TTC549 (cell line): Measurements from ENCODE around the gene PDS5A.
A peak's percentile ranks its signal among the peaks of the same experiment; 100 is the strongest.
"Not testable (repeated sequence)": the region's sequence is repeated elsewhere in the genome, so short reads cannot be mapped to it uniquely, and the experiment has no call there.

Source experiments
- FAIRE-seq: peaks from 2 replicates; lab custom pipeline; 2012; peaks lifted over from hg19 to GRCh38; lab: Jason Lieb, UNC

The PDS5A gene

DNA sequence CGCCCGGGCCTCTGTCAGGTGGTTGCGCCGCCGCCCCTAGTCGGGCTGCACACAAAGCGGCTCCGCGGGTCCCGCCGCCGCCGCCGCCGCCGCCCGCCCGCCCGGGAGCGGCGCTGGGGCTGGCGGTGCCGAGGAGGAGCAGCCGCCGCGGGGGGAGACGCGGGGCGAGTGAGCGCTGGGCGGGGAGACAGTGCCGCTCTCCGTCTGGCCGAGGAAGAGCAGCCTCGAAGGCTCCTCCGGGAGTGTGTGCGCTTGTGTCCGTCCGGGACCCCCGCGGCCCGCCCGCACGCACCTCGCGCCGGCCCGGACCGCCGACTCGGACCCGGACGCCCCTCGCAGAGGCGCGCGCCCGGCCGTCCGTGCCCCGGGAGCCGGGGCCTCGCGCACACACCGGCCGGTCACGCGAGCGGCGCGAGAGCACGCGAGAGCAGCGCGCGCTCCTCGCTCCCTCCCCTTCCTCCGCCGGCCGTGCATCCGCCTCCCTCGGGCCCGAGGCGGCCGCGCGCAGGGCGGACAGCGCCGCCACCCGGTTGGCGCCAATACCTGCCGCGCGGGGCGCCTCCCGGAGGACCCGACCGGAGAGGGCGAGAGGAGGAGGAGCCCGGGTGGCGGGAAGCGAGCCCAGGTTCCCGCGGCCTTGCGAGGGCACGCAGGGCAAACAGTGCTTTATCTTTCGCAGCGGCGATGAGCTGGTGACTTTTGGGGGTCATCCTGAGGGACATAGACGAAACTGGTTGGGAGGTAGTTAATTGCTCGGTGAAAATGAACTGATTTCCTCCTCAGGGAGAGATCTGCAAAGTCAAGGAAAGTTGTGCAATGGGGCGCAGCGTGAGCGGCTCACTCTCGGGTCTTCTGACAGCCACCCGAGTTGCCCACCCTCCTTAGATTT is at the start of gene PDS5A:
PDS5A (minus strand) TSS at position 423 of the 889 bp plus-strand sequence. CDS start 1,334 bp downstream, outside the sequence.
- FAIRE-seq: no peak

- FAIRE-seq: not testable (repeated sequence)
These were observed 46.3 kb upstream of the PDS5A start for GRCh38 chr4:40024049-40024448.

DNA sequence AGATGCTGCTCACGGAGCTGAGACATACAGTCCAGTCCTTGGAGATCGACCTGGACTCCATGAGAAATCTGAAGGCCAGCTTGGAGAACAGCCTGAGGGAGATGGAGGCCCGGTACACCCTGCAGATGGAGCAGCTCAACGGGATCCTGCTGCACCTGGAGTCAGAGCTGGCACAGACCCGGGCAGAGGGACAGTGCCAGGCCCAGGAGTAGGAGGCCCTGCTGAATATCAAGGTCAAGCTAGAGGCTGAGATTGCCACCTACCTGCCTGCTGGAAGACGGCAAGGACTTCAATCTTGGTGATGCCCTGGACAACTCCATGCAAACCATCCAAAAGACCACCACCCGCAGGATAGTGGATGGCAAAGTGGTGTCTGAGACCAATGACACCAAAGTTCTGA is 43.4 kb upstream of the PDS5A start:
- not testable (repeated sequence) for FAIRE-seq

DNA sequence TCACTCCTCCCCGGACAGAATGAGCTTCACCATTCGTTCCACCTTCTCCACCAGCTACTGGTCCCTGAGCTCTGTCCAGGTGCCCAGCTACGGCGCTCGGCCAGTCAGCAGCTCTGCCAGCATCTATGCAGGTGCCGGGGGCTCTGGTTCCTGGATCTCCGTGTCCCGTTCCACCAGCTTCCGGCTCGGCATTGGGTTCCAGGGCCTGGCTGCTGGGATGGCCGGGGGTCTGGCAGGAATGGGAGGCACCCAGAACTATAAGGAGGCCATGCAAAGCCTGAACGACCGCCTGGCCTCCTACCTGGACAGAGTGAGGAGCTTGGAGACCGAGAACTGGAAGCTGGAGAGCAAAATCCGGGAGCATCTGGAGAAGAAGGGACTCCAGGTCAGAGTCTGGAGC is 42.5 kb upstream of the PDS5A start:
- FAIRE-seq: no peak

GRCh38 chr4:40016007-40016406 is 38.3 kb upstream of the PDS5A start:
- no peak for FAIRE-seq

- no peak for FAIRE-seq
These were observed 26.3 kb upstream of the PDS5A start for GRCh38 chr4:40003986-40004385.

DNA sequence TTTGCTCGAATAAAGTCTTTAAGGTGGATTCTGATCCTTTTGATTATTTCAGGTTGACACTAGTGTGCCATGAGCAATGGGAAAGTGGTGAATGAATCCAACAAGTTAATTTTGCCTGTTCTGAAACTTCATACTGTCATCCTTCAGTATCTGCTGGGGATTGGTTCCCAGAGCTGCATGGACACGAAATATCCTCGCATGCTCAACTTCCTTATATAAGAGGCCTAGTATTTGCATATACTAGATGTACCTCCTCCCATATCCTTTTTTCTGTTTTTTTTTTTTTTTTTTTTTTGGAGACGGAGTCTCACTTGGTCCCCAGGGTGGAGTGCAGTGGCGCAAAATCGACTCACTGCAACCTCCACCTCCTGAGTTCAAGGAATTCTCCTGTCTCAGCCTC is 23.0 kb upstream of the PDS5A start:
- FAIRE-seq: no peak

DNA sequence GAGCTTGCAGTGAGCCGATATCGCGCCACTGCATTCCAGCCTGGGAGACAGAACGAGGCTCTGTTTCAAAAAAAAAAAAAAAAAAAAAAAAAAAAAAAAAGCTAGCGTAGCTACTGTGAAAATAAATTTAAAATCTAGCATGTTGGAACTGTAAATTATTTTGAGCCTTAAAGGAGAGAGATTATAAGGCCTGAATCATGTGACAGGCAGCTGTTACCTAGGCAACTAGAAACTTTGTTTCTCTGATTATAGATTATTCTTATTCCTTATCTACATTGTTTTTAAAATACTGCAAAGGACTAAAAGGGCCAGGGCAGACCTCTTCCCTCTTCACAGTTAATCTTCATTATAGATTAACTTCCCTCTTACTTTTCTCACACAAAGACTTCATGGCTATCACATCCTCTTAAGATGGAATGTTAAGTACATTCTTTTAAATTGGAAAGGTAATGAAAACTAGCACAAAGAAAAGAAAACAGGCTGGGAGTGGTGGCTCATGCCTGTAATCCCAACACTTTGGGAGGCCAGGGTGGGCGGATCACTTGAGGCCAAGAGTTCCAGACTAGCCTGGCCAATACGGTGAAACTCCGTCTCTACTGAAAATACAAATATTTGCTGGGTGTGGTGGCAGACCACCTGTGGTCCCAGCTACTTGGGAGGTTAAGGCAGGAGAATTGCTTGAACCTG is 21.1 kb upstream of the PDS5A start:
- FAIRE-seq: no peak

DNA sequence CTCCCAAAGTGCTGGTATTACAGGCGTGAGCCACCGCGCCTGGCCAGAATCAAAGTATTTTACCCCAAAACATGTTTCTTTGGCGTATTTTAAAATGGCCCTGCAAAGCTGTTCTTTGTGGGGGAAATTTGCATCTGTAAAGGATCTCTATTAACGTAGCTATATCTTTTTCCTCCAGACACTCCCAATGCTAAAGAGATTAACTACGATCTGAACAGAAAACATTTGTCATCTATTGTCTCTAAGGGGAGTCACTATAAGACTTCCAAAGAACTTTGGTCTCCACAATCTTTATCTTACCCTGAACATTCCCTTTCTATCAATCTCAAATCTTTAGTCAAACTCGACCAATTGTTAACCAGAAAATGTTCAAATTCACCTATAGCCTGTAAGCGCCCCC is 19.1 kb upstream of the PDS5A start:
- no peak for FAIRE-seq

DNA sequence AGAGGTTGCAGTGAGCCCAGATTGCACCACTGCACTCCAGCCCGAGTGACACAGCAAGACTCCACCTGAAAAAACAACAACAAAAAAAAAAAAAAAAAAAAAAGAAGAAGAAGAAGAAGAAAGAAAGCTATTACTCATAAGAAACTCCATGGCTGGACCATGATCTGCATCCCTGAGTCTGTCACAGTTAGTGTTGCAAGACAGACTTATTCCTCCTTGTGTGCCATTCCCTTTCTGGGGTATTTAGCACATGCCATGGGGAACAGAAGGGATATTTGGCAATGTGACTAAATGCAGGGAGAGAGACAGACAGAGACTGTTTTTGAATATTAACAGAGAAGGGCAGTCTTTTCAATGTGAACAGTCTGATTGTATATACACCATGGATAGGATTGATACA is 16.7 kb upstream of the PDS5A start:
- FAIRE-seq: no peak

- not testable (repeated sequence) for FAIRE-seq
These were observed 11.7 kb upstream of the PDS5A start for GRCh38 chr4:39989381-39989780.

GRCh38 chr4:39987485-39987884 is 9.8 kb upstream of the PDS5A start:
- FAIRE-seq: no peak

- FAIRE-seq: peak; percentile 19
These were observed 1.2 kb upstream of the PDS5A start for GRCh38 chr4:39978904-39979303.

- FAIRE-seq: peak; percentile 59
These were observed 666 bp upstream of the PDS5A start for GRCh38 chr4:39978378-39978775.

DNA sequence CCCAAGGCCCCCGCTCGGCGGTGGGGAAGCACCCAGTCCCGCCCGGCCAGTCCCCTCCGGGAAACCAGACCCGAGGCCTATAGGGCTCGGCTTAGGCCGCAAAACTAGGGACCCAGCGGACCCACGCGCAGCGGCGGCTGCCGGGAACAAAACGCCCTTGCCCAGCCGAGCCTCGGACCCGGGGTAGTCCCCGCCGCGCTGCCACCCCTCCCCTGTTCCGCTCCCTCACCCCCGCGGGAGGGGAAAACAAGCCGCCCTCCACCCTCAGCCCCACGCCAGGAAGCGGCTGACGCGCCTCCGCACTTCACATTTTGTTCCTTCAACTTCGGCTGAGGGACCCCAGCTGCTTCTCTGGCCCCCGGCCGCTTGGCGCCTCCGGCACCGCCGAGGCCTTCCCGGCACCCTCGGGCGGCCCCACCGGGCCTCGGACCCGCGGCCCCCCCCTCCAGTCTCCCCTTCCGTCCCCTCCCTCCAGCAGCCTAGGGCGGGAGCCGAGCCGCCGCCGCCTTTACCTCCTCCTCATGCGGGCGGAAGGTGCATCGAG is 694 bp downstream of the PDS5A start:
- no peak for FAIRE-seq

DNA sequence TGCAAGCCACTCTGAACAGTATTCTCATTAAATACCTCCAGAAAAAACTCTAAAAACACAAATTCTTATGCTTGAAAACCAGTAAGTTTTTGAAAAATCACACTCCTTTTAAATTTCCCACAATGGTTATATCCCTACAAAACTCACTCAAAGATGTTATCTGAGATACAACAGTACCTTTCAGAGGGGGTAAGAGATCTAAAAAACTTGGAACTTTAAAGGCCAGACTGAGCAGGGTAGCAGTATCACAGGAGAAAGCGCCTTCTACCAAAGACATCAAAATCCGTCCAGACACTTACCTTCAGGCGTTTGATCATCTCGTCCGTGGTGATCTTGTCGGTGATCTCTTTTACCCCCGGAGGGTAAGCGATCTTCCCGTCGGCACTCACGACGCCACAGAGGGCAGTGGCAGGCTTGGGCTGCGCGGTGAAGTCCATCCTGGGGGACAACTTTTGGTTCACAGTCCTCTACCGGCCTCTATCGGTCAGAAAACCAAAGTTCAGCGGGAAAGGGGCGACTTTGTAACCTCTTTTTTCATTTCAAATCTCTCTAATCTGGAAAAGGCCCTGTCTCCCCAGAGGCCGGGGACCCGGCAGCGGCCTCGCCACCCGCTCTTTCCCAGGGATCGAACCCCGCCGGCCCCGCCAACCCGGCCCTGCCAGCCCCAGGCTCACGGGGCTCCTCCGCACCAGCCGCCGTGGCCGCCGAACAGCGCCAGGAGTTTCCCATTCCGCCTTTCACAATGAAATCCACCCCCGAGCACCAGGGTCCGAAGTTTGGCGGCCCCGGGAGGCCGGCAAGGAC is 1.4 kb downstream of the PDS5A start:
- no peak for FAIRE-seq

- FAIRE-seq: no peak
These were observed 2.1 kb downstream of the PDS5A start for GRCh38 chr4:39975488-39976089.

GRCh38 chr4:39973052-39973451 is 4.7 kb downstream of the PDS5A start:
- not testable (repeated sequence) for FAIRE-seq

DNA sequence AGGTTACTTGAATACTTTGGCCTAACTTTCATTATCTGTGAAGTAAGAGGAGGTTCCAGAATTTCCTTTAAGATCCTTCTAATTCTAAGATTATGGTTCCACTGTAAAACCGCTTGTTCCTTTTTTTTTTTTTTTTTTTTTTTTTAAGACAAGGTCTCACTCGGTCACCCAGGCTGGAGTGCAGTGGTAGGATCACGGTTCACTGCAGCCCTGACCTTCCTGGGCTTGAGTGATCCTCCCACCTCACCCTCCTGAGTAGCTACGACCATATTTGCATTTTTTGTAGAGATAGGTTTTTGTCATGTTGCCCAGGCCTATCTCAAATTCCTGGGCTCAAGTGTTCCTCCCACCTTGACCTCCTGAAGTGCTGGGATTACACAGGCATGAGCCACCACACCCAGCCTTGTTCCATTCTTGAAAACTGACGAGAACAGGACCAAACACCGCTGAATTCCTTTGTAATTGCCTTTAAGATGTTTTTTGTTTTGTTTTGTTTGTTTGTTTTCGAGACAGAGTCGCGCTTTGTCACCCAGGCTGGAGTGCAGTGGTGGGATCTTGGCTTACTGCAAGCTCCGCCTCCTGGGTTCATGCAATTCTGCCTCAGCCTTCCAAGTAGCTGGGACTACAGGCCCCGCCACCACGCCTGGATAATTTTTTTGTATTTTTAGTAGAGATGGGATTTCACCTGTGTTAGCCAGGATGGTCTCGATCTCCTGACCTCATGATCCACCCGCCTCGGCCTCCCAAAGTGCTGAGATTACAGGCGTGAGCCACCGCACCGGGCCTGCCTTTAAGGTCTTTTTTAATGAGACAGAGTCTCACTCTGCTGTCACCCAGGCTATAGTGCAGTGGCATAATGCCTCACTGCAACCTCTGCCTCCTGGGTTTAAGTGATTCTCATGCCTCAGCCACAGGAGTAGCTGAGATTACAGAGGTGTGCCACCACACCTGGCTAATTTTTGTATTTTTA is 6.8 kb downstream of the PDS5A start:
- FAIRE-seq: no peak

- no peak for FAIRE-seq
These were observed 14.1 kb downstream of the PDS5A start for GRCh38 chr4:39963656-39964055.
